ENCODE results near the gene TAPT1. TPM values are rescaled to one million over a fixed set of nuclear protein-coding genes. Genes with fewer than 3 reads are reported as not detected.

Gene TAPT1
- total and polyA plus RNA-seq, 2 of the 13 experiments (the other 11 are each of a cell fraction or from before 2014, with no cell fraction given) = 24.5 to 25.3 TPM

- TF ChIP-seq ZNF503 (CRISPR knock-in tag; IDR thresholded peaks at IDR 0.05) (no peak), ZBTB8A (CRISPR knock-in tag; IDR thresholded peaks at IDR 0.05; ENCODE audit: borderline replicate concordance, low read depth) (no peak), SAP130 (CRISPR knock-in tag; IDR thresholded peaks at IDR 0.05; ENCODE audit: low read depth) (0 out of 2 replicates have a peak, but pooled peaks have one; percentile 24), ZNF331 (CRISPR knock-in tag; IDR thresholded peaks at IDR 0.05) (peak; percentile 71), DDIT3 (CRISPR knock-in tag; IDR thresholded peaks at IDR 0.05) (no peak), BHLHE40 (IDR thresholded peaks at IDR 0.05; ENCODE audit: low read length) (no peak), PRPF4 (IDR thresholded peaks at IDR 0.05; ENCODE audit: low read depth, low read length, poor library complexity, severe bottlenecking) (no peak), PHF8 (CRISPR knock-in tag; IDR thresholded peaks at IDR 0.05) (no peak), CHD2 (IDR thresholded peaks at IDR 0.05; ENCODE audit: low read depth, low read length) (no peak), ZNF382 (CRISPR knock-in tag; IDR thresholded peaks at IDR 0.05; ENCODE audit: borderline replicate concordance) (no peak), CBFB (CRISPR knock-in tag; IDR thresholded peaks at IDR 0.05) (no peak), RERE (CRISPR knock-in tag; IDR thresholded peaks at IDR 0.05; ENCODE audit: low read depth) (no peak), TRIM24 (CRISPR knock-in tag; IDR thresholded peaks at IDR 0.05) (no peak), YEATS2 (CRISPR knock-in tag; IDR thresholded peaks at IDR 0.05; ENCODE audit: borderline replicate concordance) (no peak), KAT2B (IDR thresholded peaks at IDR 0.05; ENCODE audit: borderline replicate concordance, low read depth, low read length) (no peak), JUNB (CRISPR knock-in tag; IDR thresholded peaks at IDR 0.05; ENCODE audit: borderline replicate concordance) (no peak), ZNF567 (CRISPR knock-in tag; IDR thresholded peaks at IDR 0.05; ENCODE audit: borderline replicate concordance) (no peak), NFE2L2 (IDR thresholded peaks at IDR 0.05; ENCODE audit: low read length) (no peak), ATF4 (CRISPR knock-in tag; IDR thresholded peaks at IDR 0.05) (0 out of 4 replicates have a peak, but pooled peaks of 1 of the 2 experiments have one; percentile 48)
- TF ChIP-seq, protein P1, sequence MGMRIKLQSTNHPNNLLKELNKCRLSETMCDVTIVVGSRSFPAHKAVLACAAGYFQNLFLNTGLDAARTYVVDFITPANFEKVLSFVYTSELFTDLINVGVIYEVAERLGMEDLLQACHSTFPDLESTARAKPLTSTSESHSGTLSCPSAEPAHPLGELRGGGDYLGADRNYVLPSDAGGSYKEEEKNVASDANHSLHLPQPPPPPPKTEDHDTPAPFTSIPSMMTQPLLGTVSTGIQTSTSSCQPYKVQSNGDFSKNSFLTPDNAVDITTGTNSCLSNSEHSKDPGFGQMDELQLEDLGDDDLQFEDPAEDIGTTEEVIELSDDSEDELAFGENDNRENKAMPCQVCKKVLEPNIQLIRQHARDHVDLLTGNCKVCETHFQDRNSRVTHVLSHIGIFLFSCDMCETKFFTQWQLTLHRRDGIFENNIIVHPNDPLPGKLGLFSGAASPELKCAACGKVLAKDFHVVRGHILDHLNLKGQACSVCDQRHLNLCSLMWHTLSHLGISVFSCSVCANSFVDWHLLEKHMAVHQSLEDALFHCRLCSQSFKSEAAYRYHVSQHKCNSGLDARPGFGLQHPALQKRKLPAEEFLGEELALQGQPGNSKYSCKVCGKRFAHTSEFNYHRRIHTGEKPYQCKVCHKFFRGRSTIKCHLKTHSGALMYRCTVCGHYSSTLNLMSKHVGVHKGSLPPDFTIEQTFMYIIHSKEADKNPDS (CRISPR knock-in tag; IDR thresholded peaks at IDR 0.05) = no peak
Measured at GRCh38 chr4:16111533-16111932, 114.7 kb downstream of the TAPT1 start (continued).

Measured in HepG2 (cell line).